Neural progenitor cell (in vitro differentiated cells): ENCODE data around the gene P2RX1.
"Not testable (repeated sequence)": the region's sequence is repeated elsewhere in the genome, so short reads cannot be mapped to it uniquely, and the experiment has no call there.

Source experiments
- CTCF ChIP-seq: fragments of 200-600 bp; sonication (generic); IDR thresholded peaks from 2 replicates; pipeline ENCODE4 v1.5.1; 2017; ENCODE audit warnings: antibody characterized with exemption, mild to moderate bottlenecking
- EZH2 ChIP-seq: fragments of 200-600 bp; sonication (generic); IDR thresholded peaks from 2 replicates; pipeline ENCODE4 v1.6.1; 2017; ENCODE audit warnings: antibody characterized with exemption, mild to moderate bottlenecking, moderate library complexity

DNA sequence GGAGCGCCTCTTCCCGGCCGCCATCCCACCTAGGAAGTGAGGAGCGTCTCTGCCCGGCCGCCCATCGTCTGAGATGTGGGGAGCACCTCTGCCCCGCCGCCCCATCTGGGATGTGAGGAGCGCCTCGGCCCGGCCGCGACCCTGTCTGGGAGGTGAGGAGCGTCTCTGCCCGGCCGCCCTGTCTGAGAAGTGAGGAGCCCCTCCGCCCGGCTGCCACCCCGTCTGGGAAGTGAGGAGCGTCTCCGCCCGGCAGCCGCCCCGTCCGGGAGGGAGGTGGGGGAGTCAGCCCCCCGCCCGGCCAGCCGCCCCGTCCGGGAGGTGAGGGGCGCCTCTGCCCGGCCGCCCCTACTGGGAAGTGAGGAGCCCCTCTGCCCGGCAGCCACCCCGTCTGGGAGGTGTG, 62.1 kb downstream of the P2RX1 start:
- not testable (repeated sequence) for TF ChIP-seq CTCF, EZH2
